Suppressor macrophage (primary cell): ENCODE measurements around the gene NCKAP5.
"Not testable (repeated sequence)": the region's sequence is repeated elsewhere in the genome, so short reads cannot be mapped to it uniquely, and the experiment has no call there.

Experiments
- DNase-seq, 4 experiments: peaks; one replicate each; pipeline ENCODE4 v3.0.0-alpha.2; 2020 to 2022

Gene NCKAP5

DNA sequence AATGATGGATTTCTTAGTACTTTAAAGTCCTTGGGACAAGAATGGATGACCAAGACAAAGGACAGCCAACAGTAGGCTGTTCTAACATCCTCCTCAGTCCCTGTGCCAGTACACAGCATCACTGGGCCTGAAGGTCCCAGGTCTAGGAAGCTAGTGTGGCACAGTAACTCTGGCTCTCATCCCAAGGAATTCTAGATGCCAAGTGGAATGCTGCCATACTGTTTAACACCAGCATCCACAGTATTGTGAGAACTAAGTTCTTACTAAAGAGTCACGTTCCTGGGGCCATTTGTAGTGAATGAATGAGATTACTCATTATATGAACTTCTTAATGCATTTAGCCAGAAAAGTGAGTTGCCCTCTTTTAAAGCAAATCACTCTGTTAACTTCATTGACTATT is 830.0 kb downstream of the NCKAP5 start:
- DNase-seq = no peak

DNA sequence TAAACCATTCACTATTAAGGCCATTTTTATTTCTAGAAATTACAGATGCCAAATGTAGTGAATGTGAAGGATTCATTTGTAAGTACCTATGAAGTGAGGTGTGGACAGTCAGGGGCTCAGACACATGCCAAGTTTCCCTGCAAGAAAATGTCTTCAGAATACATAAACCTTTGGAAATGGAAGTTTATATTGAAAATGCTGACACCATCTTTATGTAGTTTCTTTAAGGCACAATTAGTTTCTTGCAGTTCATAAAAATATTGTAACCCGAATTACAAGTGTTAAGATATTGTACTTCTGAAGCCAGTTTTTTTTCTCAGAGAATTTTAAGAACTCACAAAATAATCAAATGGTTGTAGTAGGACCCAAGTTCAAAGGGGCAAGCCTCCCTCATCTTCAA is 832.2 kb downstream of the NCKAP5 start:
- no peak for DNase-seq

DNA sequence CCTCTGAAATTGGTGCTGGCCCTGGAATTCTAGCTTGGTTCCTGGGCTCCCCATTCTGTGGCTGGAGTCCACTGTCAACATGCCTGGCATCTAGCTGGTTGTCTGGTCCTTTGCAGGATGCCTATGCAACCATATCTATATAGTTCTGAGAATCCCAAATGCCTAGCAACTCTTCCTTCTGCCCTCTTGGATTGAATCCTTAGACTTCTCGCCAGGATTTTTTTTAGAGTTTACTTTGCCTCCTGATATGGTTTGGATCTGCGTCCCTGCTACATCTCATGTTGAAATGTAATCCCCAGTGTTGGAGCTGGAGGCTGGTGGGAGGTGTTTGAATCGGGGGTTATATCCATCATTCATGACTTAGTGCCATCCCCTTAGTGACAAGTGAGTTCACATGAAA is 833.3 kb downstream of the NCKAP5 start:
- DNase-seq = no peak

DNA sequence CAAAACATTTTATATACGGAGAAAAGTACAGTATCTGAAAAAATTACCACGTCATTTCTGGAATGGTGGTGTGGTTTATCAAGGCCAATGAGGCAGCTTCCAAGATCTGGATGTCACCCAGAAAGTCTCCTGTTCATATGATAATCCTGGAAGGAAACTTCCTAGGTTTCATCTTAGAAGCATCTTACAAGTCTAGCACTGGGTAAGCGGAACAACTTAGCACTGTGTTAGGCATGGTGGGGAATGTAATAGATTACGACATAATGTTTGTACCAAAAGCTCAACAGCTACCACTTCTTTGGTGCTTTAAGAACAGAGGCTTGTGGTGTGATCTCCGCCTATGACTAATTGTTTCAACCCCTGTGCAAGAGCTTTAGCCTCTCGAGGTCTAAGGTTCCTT is 835.2 kb downstream of the NCKAP5 start:
- no peak for DNase-seq

DNA sequence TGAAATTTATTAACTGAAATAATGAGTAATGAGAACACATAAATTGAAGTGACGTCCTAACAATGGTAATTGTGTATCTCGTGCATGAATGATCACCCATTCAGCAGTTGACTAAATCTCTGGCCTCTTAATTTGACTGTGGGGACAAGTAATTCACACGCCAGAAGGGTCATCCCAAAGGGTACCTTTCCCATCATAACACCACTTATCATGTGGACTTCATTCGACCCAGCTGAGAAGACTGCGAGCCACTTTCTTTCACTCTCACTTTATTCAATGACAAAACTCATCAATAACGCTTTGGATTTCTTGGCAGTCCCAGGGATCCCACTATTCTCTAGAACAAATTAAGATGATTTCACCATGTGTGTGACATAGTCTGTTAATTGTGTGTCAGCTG is 835.6 kb downstream of the NCKAP5 start:
- no peak for DNase-seq

DNA sequence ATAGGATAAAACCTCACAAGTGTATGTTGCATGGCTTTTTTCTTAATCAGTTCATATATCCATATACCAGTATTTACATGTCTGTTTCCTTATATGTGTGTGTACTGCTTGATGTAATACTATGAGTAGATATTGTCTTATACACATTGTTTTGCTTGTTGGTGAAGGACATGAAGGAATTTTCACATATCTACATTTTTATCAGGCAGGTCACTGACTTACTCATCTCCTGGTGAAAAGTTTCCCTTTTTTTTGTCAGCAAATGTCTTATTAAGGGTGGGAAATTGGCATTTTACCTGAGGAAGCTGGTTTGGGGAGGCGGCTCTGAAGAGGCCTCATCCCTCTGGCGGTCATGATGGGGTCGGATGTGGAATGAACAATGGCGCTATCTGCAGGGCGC is 836.8 kb downstream of the NCKAP5 start:
- no peak for DNase-seq

DNA sequence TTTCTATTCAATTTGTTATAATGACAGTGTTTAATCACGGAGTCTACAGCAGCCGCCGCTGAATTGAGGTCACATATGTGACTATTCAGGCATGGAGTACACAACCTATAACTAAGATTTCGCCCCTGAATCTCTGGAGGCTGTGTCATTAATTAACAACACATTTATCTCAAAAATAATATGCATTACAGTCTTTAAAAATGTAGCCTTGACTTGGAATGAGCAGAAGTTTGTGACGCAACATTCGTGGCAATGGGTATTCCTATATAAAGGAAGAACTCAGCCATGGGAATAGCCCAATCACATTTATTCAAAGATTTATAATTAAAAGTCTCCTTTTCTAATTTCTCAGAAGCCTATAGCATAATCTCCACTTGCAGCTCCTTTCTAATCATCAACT is 837.7 kb downstream of the NCKAP5 start:
- DNase-seq = no peak

DNA sequence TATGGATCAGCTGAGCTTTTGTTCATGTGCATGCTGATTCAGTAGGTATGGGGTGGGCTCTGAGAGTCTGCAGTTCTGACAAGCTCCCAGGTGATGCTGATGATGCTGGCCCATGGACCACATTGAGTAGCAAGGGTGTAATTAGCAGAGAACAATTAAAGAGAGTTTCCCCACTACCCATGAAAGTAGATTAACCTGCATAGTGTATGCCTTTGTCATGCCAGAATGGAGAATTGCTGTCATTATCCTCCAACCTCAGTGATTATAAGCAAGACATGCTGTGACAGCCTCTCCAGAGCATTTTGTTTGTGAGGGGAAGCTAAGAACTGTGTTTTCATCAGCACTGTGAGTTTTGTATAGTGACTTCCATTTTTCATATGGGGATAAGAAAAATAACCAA is 838.7 kb downstream of the NCKAP5 start:
- no peak for DNase-seq

DNA sequence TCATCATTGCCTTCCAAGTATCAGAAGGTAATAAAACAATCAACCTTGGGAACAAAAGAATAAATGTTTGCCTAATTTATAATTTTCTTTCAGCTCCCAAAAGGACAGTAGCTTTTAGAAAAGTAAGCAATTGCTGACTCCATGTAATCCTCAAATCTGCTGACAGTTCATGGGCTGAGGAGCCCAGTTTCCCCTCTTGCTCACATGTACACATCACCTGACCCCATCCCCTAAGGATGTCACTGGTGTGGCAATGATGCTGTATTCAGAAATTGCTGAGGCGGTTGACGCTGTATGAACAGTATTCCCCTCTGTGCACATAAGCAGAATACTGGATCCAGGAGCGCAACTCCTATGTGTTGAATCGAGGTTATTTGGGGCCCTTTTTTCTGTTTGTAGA is 842.1 kb downstream of the NCKAP5 start:
- DNase-seq = no peak

DNA sequence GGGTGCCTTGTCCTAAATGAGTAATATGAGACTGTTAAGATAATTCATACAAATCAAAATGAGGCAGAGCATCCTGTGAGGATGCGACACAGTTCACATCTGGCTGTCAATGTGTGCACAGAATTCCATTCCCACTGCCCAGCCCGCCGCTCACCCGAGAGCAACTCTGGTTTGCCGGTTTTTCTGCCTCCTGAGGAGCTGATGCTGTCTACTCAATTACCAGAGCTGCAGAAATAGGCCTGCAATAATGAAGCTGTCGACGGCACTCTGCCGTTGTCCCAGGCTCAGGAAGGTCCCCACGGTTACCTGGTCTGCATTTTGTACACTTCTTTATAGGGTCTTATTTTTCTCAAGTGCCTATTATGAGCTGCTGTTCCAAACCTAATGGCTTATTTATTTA is 842.5 kb downstream of the NCKAP5 start:
- no peak for DNase-seq

DNA sequence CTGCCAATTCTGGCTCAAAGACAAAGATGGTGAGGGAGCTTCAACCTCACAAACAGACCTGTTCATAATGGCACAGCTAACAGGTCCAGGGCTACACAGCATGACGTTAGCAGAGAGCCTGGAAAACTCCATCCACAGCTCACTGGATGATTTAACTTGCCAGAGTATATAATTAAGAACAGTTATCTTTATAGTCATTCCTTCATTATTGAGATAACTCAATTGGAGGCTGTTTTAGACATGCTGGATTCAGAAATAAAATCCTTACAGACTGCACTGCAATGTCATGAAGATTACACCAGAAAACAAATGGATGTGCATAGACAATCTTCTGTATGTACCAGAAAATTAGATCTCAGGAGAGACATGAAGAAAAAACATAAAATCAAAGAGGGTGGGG is 843.1 kb downstream of the NCKAP5 start:
- no peak for DNase-seq

DNA sequence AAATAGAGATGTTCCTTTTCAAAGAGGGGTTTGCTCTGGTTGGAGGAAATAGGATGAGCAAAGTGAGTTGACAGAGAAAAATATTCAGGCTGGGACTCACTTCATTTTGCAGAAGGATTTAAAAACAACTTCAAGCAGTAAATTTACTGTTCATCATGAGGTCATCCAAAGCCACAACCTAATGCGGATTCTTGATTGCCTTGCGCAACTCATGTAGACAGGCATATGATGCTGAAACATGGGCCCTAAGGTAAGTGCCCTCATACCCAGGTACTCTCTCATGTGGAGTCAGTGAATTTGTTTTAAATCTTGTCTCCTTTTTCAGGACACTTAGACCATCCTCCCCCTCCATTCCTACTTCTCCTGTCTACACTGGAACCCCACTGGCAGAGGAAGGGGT is 846.3 kb downstream of the NCKAP5 start:
- DNase-seq = no peak

DNA sequence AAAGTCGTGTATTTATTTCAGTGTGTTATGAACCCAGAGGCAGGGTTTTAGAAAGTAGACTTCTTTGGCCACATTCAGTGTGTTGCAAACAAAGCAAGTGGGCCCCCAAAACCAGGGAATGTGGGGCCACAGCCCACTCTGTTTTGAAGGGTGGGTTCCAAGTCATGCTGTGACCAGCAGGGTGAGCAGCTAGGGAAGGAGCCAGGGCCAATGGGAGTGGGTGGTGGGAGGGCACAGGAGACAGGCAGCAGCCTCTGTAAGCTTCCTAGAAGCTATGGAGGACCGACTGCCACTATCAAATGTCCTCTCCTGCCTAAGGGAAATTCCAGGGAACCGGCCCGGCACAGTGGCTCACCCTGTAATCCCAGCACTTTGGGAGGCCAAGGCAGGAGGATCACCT is 847.9 kb downstream of the NCKAP5 start:
- no peak for DNase-seq

DNA sequence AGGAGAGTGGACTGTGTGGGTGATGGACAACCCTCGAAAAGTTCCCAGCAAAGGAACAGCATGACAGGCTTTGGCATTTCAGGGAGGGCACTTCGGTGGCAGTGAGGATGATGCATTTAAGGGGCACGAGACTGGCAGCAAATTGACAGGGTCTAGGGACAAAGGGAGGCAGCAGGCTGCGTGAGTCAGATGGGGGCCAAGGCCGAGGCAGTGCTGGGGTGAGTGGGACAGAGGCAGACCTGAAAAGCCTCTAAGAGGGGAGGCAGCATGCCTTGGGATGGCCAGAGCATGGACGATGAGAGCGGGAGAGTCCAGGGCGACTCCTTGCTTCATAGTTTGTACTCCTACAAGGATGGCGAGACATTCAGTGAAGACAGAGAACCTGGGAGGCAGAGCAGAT is 848.8 kb downstream of the NCKAP5 start:
- DNase-seq = no peak

DNA sequence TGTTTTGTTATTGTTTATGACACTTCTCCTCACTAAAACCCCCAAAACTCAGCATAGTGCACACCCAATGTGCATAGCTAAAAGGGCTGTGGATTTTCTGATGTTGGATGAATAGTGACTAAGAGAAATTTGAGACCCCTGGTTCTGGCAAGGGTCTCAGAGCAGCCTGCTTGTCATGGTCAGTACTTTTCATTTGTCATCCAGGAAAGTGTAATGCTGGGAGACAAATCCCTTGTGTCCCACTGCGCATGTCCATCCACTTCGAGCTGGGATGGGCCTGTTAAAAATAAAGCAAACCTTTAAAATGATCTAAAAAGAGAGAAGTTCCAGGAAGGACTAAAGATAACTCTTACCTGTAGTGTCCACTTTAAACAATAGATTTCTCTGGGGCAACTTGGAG is 851.3 kb downstream of the NCKAP5 start:
- no peak for DNase-seq

DNA sequence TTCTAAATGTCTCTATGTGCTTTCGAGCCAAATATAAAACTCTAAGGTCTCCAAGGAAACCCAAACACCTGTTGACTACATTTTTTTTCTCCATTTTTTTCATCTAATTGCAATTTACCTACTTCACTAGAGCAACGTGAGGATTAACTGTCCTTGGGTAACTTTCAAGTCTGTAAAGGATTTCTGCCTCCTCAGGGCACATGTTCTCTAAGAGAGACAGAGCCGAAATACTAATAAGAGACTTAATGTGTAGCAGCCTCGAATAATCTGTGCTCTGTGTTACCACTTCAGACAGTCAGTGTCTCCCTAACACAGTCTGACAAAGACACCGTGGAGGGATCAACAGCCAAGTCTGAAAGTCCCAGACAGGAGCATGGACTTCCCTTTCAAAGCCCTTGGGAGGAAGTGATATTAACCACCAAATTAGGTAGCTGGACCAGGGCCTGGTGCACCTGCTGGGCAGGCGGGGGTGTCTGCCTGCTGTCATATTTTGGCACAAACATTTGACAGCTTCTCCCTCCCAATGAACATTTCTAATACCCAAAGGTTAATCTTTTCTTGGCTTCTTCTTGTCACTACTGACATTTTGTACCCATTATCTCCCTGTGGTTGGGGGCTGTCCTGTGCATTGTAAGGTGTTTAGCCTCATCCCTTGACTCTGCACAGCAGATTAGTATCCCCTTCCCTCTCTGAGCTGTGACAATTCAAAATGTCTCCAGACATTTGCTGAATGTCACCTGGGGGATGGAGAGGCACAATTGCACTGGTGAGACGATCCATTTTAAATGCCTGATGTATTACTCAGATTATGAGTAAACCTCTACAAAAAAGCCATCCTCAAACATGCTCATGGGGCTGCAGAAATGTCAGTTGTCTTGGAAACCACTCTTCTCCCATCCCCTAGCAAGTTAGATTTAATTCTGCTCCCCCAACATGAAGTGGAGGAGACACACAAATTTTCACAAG is 852.6 kb downstream of the NCKAP5 start:
- DNase-seq = no peak

DNA sequence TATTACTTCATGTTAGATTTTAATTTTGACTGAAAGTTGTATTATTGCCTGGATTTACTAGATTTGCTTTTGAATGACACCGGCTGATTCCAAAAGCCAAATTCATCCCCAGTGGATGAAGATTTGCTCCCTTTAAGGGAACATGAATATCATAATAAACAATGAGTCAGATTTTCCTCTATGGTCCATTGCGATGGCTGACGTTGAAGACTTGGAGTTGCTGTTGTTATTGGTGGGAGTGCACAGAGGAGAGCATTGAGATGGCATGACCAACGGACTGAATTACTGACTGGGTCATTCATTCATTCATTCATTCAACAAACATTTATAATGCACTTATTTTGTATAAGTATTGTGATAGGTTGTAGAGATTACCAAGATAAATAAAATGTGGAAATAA is 864.9 kb downstream of the NCKAP5 start:
- DNase-seq = no peak

DNA sequence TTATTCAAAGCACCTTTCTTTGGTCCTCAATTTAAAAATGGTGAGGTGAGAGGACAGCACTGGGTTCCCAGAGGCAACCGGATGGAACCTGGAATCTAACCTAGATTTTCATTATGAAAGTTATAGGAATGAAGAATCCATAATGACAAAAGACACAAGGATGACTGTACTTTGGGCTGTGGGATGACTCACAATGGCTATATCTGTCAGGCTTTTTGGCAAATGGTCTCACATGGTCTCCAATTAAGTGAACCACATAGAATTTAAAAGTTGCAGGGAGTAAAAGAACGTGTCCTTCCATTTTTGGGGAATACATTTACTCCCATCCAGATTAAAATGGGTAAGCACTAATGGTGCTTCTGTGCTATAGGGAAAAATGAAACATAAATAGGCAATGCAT is 866.5 kb downstream of the NCKAP5 start:
- no peak for DNase-seq

DNA sequence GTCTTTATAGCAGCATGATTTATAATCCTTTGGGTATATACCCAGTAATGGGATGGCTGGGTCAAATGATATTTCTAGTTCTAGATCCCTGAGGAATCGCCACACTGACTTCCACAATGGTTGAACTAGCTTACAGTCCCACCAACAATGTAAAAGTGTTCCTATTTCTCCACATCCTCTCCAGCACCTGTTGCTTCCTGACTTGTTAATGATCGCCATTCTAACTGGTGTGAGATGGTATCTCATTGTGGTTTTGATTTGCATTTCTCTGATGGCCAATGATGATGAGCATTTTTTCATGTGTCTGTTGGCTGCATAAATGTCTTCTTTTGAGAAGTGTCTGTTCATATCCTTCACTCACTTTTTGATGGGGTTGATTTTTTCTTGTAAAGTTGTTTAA is 868.5 kb downstream of the NCKAP5 start:
- DNase-seq = not testable (repeated sequence)

DNA sequence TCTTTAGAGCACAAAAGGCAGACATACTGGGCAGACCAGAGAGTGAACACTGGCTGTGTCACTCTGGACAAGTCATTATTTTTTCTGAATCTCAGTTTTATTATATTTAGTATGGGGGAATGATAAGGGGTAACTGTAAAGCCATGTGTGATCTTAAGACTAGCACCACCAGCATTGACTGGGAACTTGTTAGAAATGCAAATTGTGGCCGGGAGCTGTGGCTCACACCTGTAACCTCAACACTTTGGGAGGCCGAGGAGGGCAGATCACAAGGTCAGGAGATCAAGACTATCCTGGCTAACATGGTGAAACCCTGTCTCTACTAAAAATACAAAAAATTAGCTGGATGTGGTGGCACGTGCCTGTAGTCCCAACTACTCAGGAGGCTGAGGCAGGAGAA is 869.9 kb downstream of the NCKAP5 start:
- not testable (repeated sequence) for DNase-seq

DNA sequence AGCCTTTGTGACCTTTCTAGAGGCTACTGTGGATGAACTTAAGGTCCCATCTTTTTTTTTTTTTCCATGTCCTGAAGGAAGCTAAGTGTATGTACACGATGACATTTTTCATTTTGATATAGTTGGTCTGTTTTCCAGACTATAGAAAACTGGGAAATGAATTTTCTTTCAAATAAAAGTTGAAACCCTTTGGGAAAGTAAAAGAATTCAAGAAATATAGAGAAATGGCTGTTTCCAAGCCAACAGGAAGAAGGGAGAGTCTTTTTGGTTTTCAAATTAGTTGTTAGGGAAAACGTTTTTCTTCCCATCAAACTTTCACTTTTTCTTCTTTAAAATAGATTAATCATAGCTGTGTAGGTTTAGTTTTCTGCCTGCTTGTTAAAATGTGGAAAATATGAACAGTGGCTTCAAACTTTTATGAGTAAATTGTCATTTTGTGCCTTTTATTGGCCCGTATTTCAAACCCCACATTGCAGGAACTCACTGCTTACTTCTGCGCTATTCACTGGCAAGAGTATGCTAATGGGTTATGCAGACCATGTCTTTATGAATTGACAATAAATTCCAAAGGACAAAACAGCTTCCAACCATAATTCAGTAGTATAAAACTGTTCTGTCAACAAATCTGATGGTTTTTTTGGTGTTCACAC is 870.6 kb downstream of the NCKAP5 start:
- no peak for DNase-seq

DNA sequence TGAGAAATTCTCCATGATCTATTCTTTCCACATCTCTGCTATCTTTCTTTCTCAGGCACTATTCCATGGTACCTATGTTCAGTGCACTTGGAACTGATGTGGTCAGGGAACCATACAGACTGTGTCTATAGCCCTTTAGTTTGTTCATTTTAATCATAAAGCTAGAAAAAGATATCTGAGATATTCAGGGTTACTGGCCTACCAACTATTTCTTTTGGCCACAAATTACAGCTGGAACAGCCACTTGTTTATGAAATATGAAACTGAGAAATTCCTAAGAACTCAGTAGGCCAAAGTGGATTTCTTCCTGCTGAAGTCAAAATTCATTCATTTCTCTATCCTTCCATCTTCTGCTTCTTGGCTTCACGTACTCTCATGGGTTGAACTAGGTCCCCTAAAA is 875.4 kb downstream of the NCKAP5 start:
- no peak for DNase-seq

DNA sequence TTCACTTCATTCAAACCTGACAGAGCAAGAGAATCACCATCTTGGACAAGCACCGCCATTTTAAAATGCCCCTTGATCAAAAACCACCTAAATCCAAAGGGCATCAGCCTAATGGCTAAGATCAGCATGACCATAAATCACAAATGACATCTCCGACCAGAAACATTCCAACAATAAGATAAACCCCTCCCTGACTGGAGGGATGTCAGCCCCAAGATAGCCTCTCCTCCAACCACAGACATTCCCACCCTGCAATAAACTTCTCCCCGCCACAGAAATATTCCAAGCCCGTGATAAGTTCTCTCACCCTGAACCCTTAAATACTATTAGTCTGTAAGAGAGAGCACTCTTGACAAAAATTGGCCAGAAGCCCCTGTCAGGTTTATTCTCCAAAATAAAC is 876.7 kb downstream of the NCKAP5 start:
- no peak for DNase-seq

DNA sequence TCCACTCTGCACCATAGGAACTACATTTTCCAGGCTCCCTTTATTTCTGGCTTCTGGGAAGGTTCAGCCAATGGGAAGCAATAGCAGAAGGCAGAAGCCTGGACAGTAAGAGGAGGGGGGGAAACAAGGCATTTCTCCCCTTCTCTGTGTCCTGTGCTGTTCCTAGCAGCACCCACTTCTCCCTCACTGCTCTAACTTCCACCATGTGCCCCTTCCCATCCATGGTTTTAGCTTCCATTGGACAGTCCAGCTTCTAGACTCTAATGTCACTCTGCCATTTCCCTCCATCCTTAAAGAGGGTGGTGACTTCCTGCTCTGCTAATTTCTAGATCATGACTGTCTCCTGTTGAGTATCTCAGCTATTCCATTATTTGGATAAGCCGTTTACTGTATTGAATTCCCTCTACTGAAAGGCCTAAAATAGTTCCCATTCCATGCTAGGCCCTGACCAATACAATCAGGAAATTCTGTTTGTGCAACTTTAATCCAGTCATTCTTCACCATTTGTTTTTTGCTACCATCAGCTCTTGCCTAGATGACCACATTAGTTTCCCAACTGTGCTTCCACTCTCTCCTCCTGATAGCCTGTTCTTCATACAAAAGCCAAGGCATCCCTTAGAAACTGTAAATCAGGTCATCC is 877.5 kb downstream of the NCKAP5 start:
- DNase-seq = no peak
